Measurements from ENCODE around the gene TRAF3IP3. TPM values are rescaled to one million over a fixed set of nuclear protein-coding genes. Genes with fewer than 3 reads are reported as not detected.

The TRAF3IP3 gene
- total RNA-seq, 6 experiments from 2014 or later = 0.24 TPM; not detected in 5

GRCh38 chr1:209743145-209743482 is 12.7 kb upstream of the TRAF3IP3 start:
- no peaks in the 10 kb centered on the region for H3K36me3 Mint-ChIP-seq (ENCODE audit: low read depth)
- peak; percentile 45 for DNase-seq
- H3K27me3 Mint-ChIP-seq (ENCODE audit: insufficient read depth) = peaks cover 23% of the 10 kb centered on the region
- peak overlapping the region; percentile 39 for H3K27ac Mint-ChIP-seq
- H3K9me3 Mint-ChIP-seq = no peaks in the 10 kb centered on the region
- no peak overlapping the region; the same call in 1 of the 2 replicates for H3K4me3 Mint-ChIP-seq
- no peak for TF ChIP-seq CTCF (IDR thresholded peaks at IDR 0.05)
- peaks cover 38% of the 10 kb centered on the region for H3K4me1 Mint-ChIP-seq (ENCODE audit: low read depth)

GRCh38 chr1:209746451-209747165 is 9.2 kb upstream of the TRAF3IP3 start:
- DNase-seq = no peak
- H3K27ac Mint-ChIP-seq = no peak overlapping the region
- H3K27me3 Mint-ChIP-seq (ENCODE audit: insufficient read depth) = peaks cover 1% of the 10 kb centered on the region

GRCh38 chr1:209747580-209748262 is 8.1 kb upstream of the TRAF3IP3 start:
- peak overlapping the region; percentile 74 for H3K4me3 Mint-ChIP-seq
- peaks cover 1% of the 10 kb centered on the region for H3K27me3 Mint-ChIP-seq (ENCODE audit: insufficient read depth)
- no peaks in the 10 kb centered on the region for H3K36me3 Mint-ChIP-seq (ENCODE audit: low read depth)
- H3K4me1 Mint-ChIP-seq (ENCODE audit: low read depth) = peaks cover 31% of the 10 kb centered on the region
- H3K9me3 Mint-ChIP-seq = no peaks in the 10 kb centered on the region
- no peak overlapping the region for H3K27ac Mint-ChIP-seq
- peak; percentile 98 for TF ChIP-seq CTCF (IDR thresholded peaks at IDR 0.05)
- peak; percentile 91 for DNase-seq

More at GRCh38 chr1:209746451-209747165, 9.2 kb upstream of the TRAF3IP3 start:
- TF ChIP-seq CTCF (IDR thresholded peaks at IDR 0.05) = no peak
- Mint-ChIP-seq H3K4me1 (ENCODE audit: low read depth) (peaks cover 42% of the 10 kb centered on the region), H3K36me3 (ENCODE audit: low read depth) (no peaks in the 10 kb centered on the region), H3K4me3 (no peak overlapping the region), H3K9me3 (no peaks in the 10 kb centered on the region)

- Mint-ChIP-seq H3K9me3 (no peaks in the 10 kb centered on the region), H3K4me3 (no peak overlapping the region; the same call in 1 of the 2 replicates), H3K27ac (no peak overlapping the region), H3K36me3 (ENCODE audit: low read depth) (no peaks in the 10 kb centered on the region), H3K27me3 (ENCODE audit: insufficient read depth) (peaks cover 1% of the 10 kb centered on the region), H3K4me1 (ENCODE audit: low read depth) (peaks cover 22% of the 10 kb centered on the region)
- DNase-seq = no peak
- no peak for TF ChIP-seq CTCF (IDR thresholded peaks at IDR 0.05)
Observed at GRCh38 chr1:209748620-209749019, 7.2 kb upstream of the TRAF3IP3 start.

GRCh38 chr1:209749205-209749604 is 6.6 kb upstream of the TRAF3IP3 start:
- Mint-ChIP-seq H3K4me1 (ENCODE audit: low read depth) (peaks cover 19% of the 10 kb centered on the region), H3K27ac (no peak overlapping the region), H3K27me3 (ENCODE audit: insufficient read depth) (peaks cover 1% of the 10 kb centered on the region; the same call in 1 of the 2 replicates), H3K36me3 (ENCODE audit: low read depth) (no peaks in the 10 kb centered on the region), H3K9me3 (no peaks in the 10 kb centered on the region), H3K4me3 (no peak overlapping the region)
- DNase-seq = no peak
- TF ChIP-seq CTCF (IDR thresholded peaks at IDR 0.05) = no peak
